ENCODE data around the gene DPYSL5. TPM values are rescaled to one million over a fixed set of nuclear protein-coding genes. Genes with fewer than 3 reads are reported as not detected.

DPYSL5 gene
- total and polyA plus RNA-seq, 2 of the 8 experiments (the other 6 are each of a cell fraction or from before 2014, with no cell fraction given), result 11.9 to 16.4 TPM

- POLR2A ChIA-PET (ENCODE audit: partially characterized antibody), result interaction anchor here (1.1 to 1.5 kb wide), 2 partner anchors 10 to 17 kb away, joined by 3 read pairs; no protein-coding TSS in a partner anchor
These were observed 138.6 kb downstream of the DPYSL5 start for GRCh38 chr2:26986576-26986975.

More at GRCh38 chr2:26986576-26986975, 138.6 kb downstream of the DPYSL5 start:
- Histone ChIP-seq H3K79me1 (ENCODE audit: low read depth, low read length) (no peaks in the 10 kb centered on the region), H2BK15ac (ENCODE audit: low read length) (no peak overlapping the region), H4K5ac (ENCODE audit: insufficient read length, low read depth, low read length) (no peak overlapping the region), H3K4me3 (ENCODE audit: extremely low read depth in 1 of 4, insufficient read depth in 2 of 4, low read depth in 3 of 4, low read length in 4 of 4) (no peak overlapping the region), H4K91ac (replicated peaks; ENCODE audit: insufficient read length, low read length) (no peak overlapping the region), H3K23ac (ENCODE audit: insufficient read length) (no peak overlapping the region), H4K8ac (ENCODE audit: extremely low read depth, insufficient read depth, low read length) (no peak overlapping the region), H3K9me3 (ENCODE audit: insufficient read depth in 2 of 2, low read depth in 1 of 2, low read length in 1 of 2) (no peaks in the 10 kb centered on the region), H3K9ac (replicated peaks in 1 of 4; ENCODE audit: extremely low read depth in 1 of 4, low read depth in 3 of 4, low read length in 3 of 4) (no peak overlapping the region), H3K23me2 (ENCODE audit: low read depth, low read length) (no peaks in the 10 kb centered on the region; the same call in 1 of the 2 replicates), H3K4ac (replicated peaks; ENCODE audit: insufficient read length, low read depth, low read length) (no peak overlapping the region), H2BK20ac (ENCODE audit: low read length) (no peak overlapping the region), H4K20me1 (replicated peaks in 1 of 2; ENCODE audit: control insufficient read depth in 1 of 2, insufficient read depth in 2 of 2, low read length in 2 of 2) (no peaks in the 10 kb centered on the region), H2AK5ac (ENCODE audit: low read depth, low read length) (no peak overlapping the region), H2AFZ (ENCODE audit: low read length) (no peak overlapping the region), H2BK12ac (ENCODE audit: low read depth, low read length) (no peak overlapping the region), H2BK120ac (replicated peaks; ENCODE audit: low read depth, low read length) (no peak overlapping the region), H3K27ac (ENCODE audit: low read depth, low read length) (no peak overlapping the region), H3K18ac (ENCODE audit: extremely low read depth, low read length) (no peak overlapping the region), H3K14ac (ENCODE audit: insufficient read length) (no peak overlapping the region), H2BK5ac (ENCODE audit: low read depth, low read length) (no peak overlapping the region), H3K79me2 (ENCODE audit: control insufficient read depth in 1 of 2, insufficient read depth in 2 of 2, low read length in 2 of 2) (no peaks in the 10 kb centered on the region), H3K4me2 (ENCODE audit: insufficient read depth in 1 of 2, low read depth in 2 of 2, low read length in 2 of 2) (no peak overlapping the region), H3K27me3 (replicated peaks in 1 of 4; ENCODE audit: control insufficient read depth in 3 of 4, extremely low read depth in 1 of 4, insufficient read depth in 3 of 4, low read length in 3 of 4) (no peaks in the 10 kb centered on the region), H3K4me1 (replicated peaks in 1 of 4; ENCODE audit: control insufficient read depth in 3 of 4, insufficient read depth in 4 of 4, low read length in 3 of 4) (no peaks in the 10 kb centered on the region), H3K56ac (replicated peaks; ENCODE audit: insufficient read length, low read depth, low read length) (no peak overlapping the region), H3K36me3 (ENCODE audit: control insufficient read depth in 2 of 4, insufficient read depth in 4 of 4, low read length in 3 of 4) (no peaks in the 10 kb centered on the region)
- FAIRE-seq, result no peak
- TF ChIP-seq JUN (IDR thresholded peaks at IDR 0.05; ENCODE audit: low read depth, low read length), result no peak
- no peak for TF ChIP-seq POLR2AphosphoS5 (IDR thresholded peaks at IDR 0.05; ENCODE audit: low read depth, low read length)
- CTCF ChIA-PET (ENCODE audit: partially characterized antibody), result interaction anchor here (0.8 to 1.8 kb wide), 4 partner anchors 11 to 147 kb away, joined by 3 to 5 read pairs (median 4); no protein-coding TSS in a partner anchor
- DNase-seq (ENCODE audit: low read depth in 1 of 2, low spot score in 2 of 2), result no peak
- 90% methylated on average over 5 of the region's 5 CpGs; no CpG with 5 or more reads in 1 of the 2 experiments for WGBS, 2 experiments (ENCODE audit: extremely low coverage in 1 of 2, insufficient coverage in 1 of 2, insufficient read length in 1 of 2, insufficient replicate concordance in 2 of 2, low coverage in 1 of 2, low lambda C conversion rate in 2 of 2, missing lambda C conversion rate in 1 of 2)
